SK-N-MC (cell line): ENCODE measurements around the gene SIRT7.

Experiments
- EZH2 ChIP-seq: fragments of 200-600 bp; sonication (generic); IDR thresholded peaks from one replicate; pipeline ENCODE4 v1.6.1; 2017; ENCODE audit warnings: antibody characterized with exemption
- POLR2AphosphoS5 ChIP-seq: IDR thresholded peaks from 2 replicates; pipeline ENCODE4 v1.6.1; 2012; ENCODE audit warnings: mild to moderate bottlenecking, low read depth, low read length, borderline replicate concordance

DNA sequence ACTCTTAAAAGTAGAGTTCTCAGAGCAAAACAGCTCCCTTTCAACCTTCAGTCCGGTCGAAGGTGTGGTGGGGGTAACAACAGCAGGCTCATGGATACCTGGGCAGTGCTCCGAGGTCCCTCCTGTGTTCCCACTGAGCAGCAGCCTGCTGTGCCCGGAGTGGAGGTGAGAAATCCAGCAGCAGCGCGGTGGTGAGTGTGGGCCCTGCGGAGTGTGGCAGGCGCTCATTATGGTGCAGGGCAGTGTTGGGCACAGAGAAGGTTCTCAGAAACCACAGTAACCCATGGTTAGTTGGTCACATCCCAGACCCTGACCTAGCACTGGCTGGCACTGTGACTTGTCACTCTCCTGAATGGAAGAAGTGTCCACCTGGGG, 52.6 kb downstream of the SIRT7 start:
- no peak for TF ChIP-seq EZH2
- TF ChIP-seq POLR2AphosphoS5 = no peak
